HTERT RPE-1 (cell line): ENCODE measurements around the gene SEC16A.

Experiments used
- in situ Hi-C: fragments of 300-500 bp; cut with MboI; formaldehyde crosslinking; loops from 4 replicates; pipeline ENCODE4 v1.14.3; 2020; ENCODE audit warnings: low sequenced_read_pairs

Gene SEC16A

GRCh38 chr9:136441681-136442245, 41.1 kb downstream of the SEC16A start:
- in situ Hi-C loops = no loop called here

GRCh38 chr9:136441191-136441680, 41.6 kb downstream of the SEC16A start:
- in situ Hi-C loops = no loop called here

GRCh38 chr9:136439481-136440408, 43.1 kb downstream of the SEC16A start, which contains the start of gene INPP5E:
INPP5E (minus strand) TSS chr9:136439845; CDS start chr9:136439419, 426 bp downstream.
- in situ Hi-C loops = no loop called here

- in situ Hi-C loops = no loop called here
Observed at GRCh38 chr9:136438548-136439480, 44.0 kb downstream of the SEC16A start.

GRCh38 chr9:136437839-136438547, 44.8 kb downstream of the SEC16A start:
- in situ Hi-C loops = no loop called here

- in situ Hi-C loops = no loop called here
Observed at GRCh38 chr9:136437430-136437829, 45.4 kb downstream of the SEC16A start.

GRCh38 chr9:136436055-136436634, 46.7 kb downstream of the SEC16A start:
- in situ Hi-C loops = no loop called here

- in situ Hi-C loops = no loop called here
Observed at GRCh38 chr9:136434580-136435169, 48.2 kb downstream of the SEC16A start.

- in situ Hi-C loops = no loop called here
Observed at GRCh38 chr9:136433849-136434579, 48.8 kb downstream of the SEC16A start.

GRCh38 chr9:136433043-136433715, 49.7 kb downstream of the SEC16A start:
- in situ Hi-C loops = no loop called here

- in situ Hi-C loops = no loop called here
Observed at GRCh38 chr9:136432591-136432990, 50.2 kb downstream of the SEC16A start.

- in situ Hi-C loops = no loop called here
Observed at GRCh38 chr9:136431782-136432350, 51.0 kb downstream of the SEC16A start.

- in situ Hi-C loops = no loop called here
Observed at GRCh38 chr9:136430588-136431234, 52.1 kb downstream of the SEC16A start.

GRCh38 chr9:136429683-136430491, 53.0 kb downstream of the SEC16A start:
- in situ Hi-C loops = no loop called here

- in situ Hi-C loops = no loop called here
Observed at GRCh38 chr9:136429075-136429628, 53.7 kb downstream of the SEC16A start.

GRCh38 chr9:136426787-136427186, 56.1 kb downstream of the SEC16A start:
- in situ Hi-C loops = no loop called here
